Gastrocnemius medialis (tissue), 4 donors: ENCODE measurements around the gene GUK1.

Experiments used
- CTCF ChIP-seq, 5 experiments: fragments of 450-650 bp in 3 of 5; fragments of 200-600 bp in 2 of 5; sonication (generic) in 2 of 5; IDR thresholded peaks in 4 of 5; conservative IDR thresholded peaks in 1 of 5; 1 replicate in 4 of 5; 2 replicates in 1 of 5; pipeline ENCODE4 v1.5.1; 2016 to 2019; ENCODE audit warnings: antibody characterized with exemption in 5 of 5, mild to moderate bottlenecking in 3 of 5, moderate library complexity in 3 of 5
- POLR2A ChIP-seq, 2 donors: fragments of 450-650 bp; IDR thresholded peaks; one replicate each; pipeline ENCODE4 v1.6.1; 2017; ENCODE audit warnings: antibody characterized with exemption in 2 of 2, mild to moderate bottlenecking in 2 of 2, moderate library complexity in 2 of 2

GRCh38 chr1:228112167-228112566 is 27.9 kb upstream of the GUK1 start:
- TF ChIP-seq CTCF (IDR thresholded peaks at IDR 0.05 in 4 of 5, conservative IDR thresholded peaks at IDR 0.05 in 1 of 5) (no peak), POLR2A (IDR thresholded peaks at IDR 0.05) (no peak)
